ENCODE data around the gene NEK7. TPM values are rescaled to one million over a fixed set of nuclear protein-coding genes. Genes with fewer than 3 reads are reported as not detected.

Gene NEK7
- total RNA-seq, 1 donor: 376 TPM

DNA sequence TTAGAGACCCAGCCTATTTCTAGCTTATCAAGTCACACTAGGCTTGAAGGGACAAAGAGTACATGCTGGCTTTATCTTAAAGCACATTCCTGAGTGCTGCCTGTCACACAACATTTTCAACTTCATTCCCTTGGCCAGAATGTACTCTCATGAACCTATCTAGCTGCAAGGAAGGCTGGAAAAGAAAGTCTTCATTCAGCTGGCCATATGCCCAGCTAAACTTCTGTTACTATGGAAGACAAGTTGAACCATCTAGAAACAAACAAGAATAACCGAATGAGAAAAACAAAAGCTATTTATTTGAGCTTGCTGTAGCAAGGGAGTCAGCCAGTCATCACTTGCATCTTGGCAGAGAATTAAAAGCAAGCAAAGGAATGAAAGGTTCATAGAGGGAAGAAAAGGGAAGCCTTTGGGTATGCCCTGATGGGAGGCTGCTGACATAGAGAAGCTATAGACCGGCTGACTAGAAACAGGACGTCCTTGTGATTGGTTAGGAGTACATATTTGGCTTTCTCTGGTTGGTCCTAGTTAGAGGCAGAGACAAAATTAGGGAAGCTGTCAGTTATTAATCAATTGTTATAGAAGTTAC, 108.4 kb downstream of the NEK7 start:
- Histone ChIP-seq H3K36me3 (ENCODE audit: insufficient read depth, low read length) (peaks cover 42% of the 10 kb centered on the region), H3K4me1 (ENCODE audit: insufficient read depth, low read length) (peaks cover 40% of the 10 kb centered on the region), H3K27me3 (ENCODE audit: insufficient read depth, low read length) (no peaks in the 10 kb centered on the region), H3K79me2 (ENCODE audit: insufficient read depth, low read length) (peaks cover 79% of the 10 kb centered on the region), H2AFZ (ENCODE audit: low read length) (no peak overlapping the region), H3K4me2 (ENCODE audit: insufficient read depth, low read length) (no peak overlapping the region), H3K4me3 (ENCODE audit: insufficient read depth, low read length) (no peak overlapping the region), H3K9me3 (ENCODE audit: low read depth, low read length) (no peaks in the 10 kb centered on the region), H4K20me1 (ENCODE audit: insufficient read depth, low read length) (peaks cover 2% of the 10 kb centered on the region), H3K27ac (ENCODE audit: low read depth, low read length) (peak overlapping the region; percentile 64)
- TF ChIP-seq CTCF (IDR thresholded peaks at IDR 0.05; ENCODE audit: extremely low read depth, low read depth, low read length): no peak
- DNase-seq (ENCODE audit: insufficient read length, low spot score, missing footprints): no peak

DNA sequence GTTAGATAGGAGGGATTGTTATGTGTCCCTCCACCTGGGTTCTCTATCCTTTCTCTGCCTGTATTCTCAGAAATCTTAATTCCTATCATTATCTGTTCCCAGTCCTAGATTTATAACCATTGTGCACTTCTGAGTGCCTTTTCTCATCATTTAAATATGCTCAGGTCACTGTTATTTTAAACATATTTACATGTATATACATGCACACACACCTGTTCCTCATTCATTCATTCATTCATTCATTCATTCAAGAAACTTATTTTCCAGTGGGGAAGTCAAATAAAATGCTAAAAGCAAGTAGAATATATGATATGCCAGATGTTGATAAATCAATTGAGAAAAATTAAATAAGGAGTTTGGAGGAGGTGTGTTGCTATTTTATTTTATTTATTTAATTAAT, 110.3 kb downstream of the NEK7 start:
- Histone ChIP-seq H4K20me1 (ENCODE audit: insufficient read depth, low read length) (peaks cover 2% of the 10 kb centered on the region), H3K4me3 (ENCODE audit: insufficient read depth, low read length) (no peak overlapping the region), H3K9me3 (ENCODE audit: low read depth, low read length) (no peaks in the 10 kb centered on the region), H3K4me2 (ENCODE audit: insufficient read depth, low read length) (no peak overlapping the region), H3K79me2 (ENCODE audit: insufficient read depth, low read length) (peaks cover 72% of the 10 kb centered on the region), H3K27ac (ENCODE audit: low read depth, low read length) (peak overlapping the region; percentile 90), H2AFZ (ENCODE audit: low read length) (no peak overlapping the region), H3K4me1 (ENCODE audit: insufficient read depth, low read length) (peaks cover 49% of the 10 kb centered on the region), H3K27me3 (ENCODE audit: insufficient read depth, low read length) (no peaks in the 10 kb centered on the region), H3K36me3 (ENCODE audit: insufficient read depth, low read length) (peaks cover 42% of the 10 kb centered on the region)
- DNase-seq (ENCODE audit: insufficient read length, low spot score, missing footprints): no peak
- TF ChIP-seq CTCF (IDR thresholded peaks at IDR 0.05; ENCODE audit: extremely low read depth, low read depth, low read length): no peak

GRCh38 chr1:198267921-198268320, 111.1 kb downstream of the NEK7 start:
- peak overlapping the region; percentile 90 for H3K27ac ChIP-seq (ENCODE audit: low read depth, low read length)
- no peak for DNase-seq (ENCODE audit: insufficient read length, low spot score, missing footprints)
- no peak overlapping the region for H3K4me3 ChIP-seq (ENCODE audit: insufficient read depth, low read length)
- H3K4me2 ChIP-seq (ENCODE audit: insufficient read depth, low read length): peak overlapping the region; percentile 66
- H3K4me1 ChIP-seq (ENCODE audit: insufficient read depth, low read length): peaks cover 54% of the 10 kb centered on the region
- H3K79me2 ChIP-seq (ENCODE audit: insufficient read depth, low read length): peaks cover 65% of the 10 kb centered on the region
- H3K9me3 ChIP-seq (ENCODE audit: low read depth, low read length): no peaks in the 10 kb centered on the region
- no peaks in the 10 kb centered on the region for H3K27me3 ChIP-seq (ENCODE audit: insufficient read depth, low read length)
- peaks cover 2% of the 10 kb centered on the region for H4K20me1 ChIP-seq (ENCODE audit: insufficient read depth, low read length)
- H3K36me3 ChIP-seq (ENCODE audit: insufficient read depth, low read length): peaks cover 41% of the 10 kb centered on the region
- no peak for TF ChIP-seq CTCF (IDR thresholded peaks at IDR 0.05; ENCODE audit: extremely low read depth, low read depth, low read length)
- no peak overlapping the region for H2AFZ ChIP-seq (ENCODE audit: low read length)

GRCh38 chr1:198268784-198269645, 112.2 kb downstream of the NEK7 start:
- TF ChIP-seq CTCF (IDR thresholded peaks at IDR 0.05; ENCODE audit: extremely low read depth, low read depth, low read length): no peak
- H3K27ac ChIP-seq (ENCODE audit: low read depth, low read length): peak overlapping the region; percentile 90

More at GRCh38 chr1:198268784-198269645, 112.2 kb downstream of the NEK7 start:
- Histone ChIP-seq H3K4me1 (ENCODE audit: insufficient read depth, low read length) (peaks cover 65% of the 10 kb centered on the region), H3K79me2 (ENCODE audit: insufficient read depth, low read length) (peaks cover 68% of the 10 kb centered on the region), H3K27me3 (ENCODE audit: insufficient read depth, low read length) (no peaks in the 10 kb centered on the region), H4K20me1 (ENCODE audit: insufficient read depth, low read length) (peaks cover 2% of the 10 kb centered on the region), H3K36me3 (ENCODE audit: insufficient read depth, low read length) (peaks cover 33% of the 10 kb centered on the region), H3K4me3 (ENCODE audit: insufficient read depth, low read length) (no peak overlapping the region), H3K4me2 (ENCODE audit: insufficient read depth, low read length) (no peak overlapping the region), H3K9me3 (ENCODE audit: low read depth, low read length) (no peaks in the 10 kb centered on the region), H2AFZ (ENCODE audit: low read length) (no peak overlapping the region)
- DNase-seq (ENCODE audit: insufficient read length, low spot score, missing footprints): no peak
